NCI-H510A (cell line): ENCODE results near the gene CYB5B.
"Not testable (repeated sequence)": the region's sequence is repeated elsewhere in the genome, so short reads cannot be mapped to it uniquely, and the experiment has no call there.

Experiments used
- DNase-seq: peaks from one replicate; lab custom pipeline; 2025; lab: John Stamatoyannopoulos, UW

Gene CYB5B

DNA sequence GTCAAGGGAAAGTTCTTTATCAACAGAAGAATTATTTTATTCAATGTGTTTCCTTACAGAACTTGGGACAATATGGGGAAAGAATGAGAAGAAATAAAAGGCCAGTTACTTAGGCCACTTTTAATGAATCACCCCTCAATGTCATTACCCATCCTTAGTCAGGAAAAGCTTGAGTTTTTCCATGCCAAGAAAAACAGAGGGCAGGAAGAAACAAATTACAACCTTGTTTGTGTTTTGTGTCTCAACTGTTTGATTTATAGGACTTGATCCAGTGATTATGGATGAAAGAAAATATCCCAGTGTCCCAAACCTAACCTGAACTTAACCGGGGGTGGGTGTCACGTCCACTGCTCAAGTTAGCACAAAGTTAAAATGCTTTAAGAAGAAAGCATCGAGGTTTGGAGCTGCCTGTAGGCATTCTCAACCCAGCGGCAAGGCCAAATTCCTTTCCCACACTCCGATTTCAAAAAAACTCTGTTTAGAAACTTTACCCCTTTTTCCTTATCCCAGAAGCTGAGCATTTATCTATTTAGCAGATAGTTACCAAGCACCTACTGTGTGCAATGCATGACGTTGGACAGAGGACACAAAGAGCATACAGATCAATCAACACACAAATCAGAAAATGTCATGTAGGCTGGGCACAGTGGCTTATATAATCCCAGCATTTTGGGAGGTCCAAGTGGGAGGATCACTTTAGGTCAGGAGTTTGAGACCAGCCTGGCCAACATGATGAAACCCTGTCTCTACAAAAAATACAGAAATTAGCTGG is 14.0 kb upstream of the CYB5B start:
- no peak for DNase-seq

DNA sequence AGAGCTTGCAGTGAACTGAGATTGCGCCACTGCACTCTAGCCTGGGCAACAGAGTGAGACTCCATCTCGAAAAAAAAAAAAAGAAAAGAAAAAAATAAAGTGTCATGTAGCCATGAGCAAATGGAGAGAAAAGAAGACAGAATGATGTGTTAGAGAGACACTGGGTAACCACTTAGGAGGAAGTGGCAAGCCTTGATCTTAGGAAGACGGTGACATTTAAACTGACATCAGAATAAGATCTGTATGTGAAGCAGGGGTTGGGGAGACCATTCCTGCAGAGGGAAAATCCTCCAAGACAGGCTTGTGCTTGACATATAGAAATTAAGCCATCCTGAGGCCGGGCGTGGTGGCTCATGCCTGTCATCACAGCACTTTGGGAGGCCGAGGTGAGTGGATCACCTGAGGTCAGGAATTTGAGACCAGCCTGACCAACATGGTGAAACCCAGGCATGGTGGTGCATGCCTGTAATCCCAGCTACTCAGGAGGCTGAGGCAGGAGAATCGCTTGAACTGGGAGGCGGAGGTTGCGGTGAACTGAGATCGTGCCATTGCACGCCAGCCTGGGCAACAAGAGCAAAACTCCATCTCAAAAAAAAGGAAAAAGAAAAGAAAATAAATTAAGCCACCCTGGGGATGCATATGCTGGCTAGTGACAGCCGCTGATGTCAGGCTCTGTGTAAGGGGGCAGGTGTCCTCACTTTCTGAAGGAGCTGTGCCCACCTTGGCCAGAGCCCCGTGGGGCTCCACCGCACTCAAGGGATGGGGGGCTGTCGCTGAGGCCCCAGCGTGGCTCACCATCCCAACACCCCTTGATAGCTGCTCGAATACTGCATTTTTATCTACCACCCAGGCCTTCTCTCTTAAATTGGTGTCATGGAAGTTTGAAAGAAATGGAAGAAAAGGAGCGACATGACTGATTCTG is 13.1 kb upstream of the CYB5B start:
- DNase-seq: no peak

DNA sequence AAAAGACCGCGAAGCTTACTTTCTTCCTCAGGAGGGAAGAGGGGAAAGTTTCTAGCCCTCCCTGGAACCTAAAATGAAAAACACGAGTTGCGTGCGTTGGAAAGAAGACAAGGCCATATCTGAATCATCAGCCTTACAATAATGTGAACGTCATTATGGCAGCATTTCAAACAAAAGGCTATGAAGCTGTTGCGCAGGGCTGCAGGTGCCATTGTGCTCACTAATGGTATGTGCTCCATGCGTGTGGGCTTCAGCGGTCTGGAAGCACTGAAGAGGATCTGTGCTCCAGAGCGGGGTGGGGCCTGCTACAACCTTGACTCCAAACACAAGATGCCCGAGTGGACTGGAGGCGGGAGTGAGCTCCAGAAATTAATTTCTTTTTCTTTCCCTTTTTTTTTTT is 12.1 kb upstream of the CYB5B start:
- DNase-seq: no peak

DNA sequence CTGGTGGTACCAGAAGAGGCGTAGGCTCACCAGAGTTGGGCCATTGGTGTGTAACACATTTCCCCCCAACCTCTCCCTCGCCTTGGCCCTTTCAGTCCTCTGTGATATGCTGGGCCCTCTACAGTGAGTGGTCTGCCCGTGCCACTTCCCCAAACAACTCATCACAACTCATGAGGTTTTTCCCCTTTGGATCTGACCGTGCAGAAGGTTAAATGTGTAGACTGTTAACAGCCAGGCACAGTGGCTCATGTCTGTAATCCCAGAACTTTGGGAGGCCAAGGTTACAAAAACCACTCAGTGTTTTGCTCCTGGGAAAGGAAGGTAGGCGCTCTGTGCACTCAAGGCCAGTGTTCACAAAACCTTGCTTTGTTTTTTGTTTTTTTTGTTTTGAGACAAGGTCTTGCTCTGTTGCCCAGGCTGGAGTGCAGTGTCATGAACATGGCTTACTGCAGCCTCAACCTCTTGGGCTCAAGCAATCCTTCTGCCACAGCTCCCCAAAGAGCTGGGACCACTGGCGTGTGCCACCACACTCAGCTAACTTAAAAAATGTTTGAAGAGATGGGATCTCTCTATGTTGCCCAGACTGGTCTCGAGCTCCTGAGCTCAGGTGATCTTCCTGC is 11.3 kb upstream of the CYB5B start:
- DNase-seq: no peak

DNA sequence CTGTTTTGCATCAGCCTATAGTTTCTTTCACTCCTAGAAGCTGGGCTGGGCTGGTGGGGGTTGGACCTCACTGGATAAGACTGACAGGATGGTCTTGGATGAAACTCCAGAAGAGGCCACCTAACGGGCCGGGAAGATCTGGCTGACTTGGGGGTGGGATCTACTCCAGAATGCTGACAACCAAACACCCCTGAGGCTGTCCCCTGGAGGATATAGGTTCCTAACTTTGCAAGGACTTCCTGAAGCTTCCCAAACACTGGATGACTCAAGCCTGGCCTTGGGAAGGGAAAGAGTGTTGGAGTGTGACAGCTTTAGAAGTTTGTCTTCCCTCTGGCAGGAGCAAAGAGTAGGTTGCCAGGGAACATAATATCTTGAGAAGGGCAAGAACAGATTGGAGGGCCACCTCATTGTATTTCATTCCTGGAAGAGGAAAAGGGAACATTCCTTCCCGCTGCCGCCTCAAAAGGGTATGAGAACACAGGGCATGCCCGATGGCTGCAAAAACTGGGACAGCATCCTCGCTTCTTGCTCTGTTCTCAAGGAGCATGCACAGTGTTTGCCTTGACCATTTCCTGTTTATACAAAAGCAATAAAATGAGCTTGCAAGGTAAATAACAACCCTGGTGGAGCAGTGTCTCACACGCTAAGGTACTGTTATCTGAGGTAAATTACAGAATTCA is 6.8 kb upstream of the CYB5B start:
- no peak for DNase-seq

DNA sequence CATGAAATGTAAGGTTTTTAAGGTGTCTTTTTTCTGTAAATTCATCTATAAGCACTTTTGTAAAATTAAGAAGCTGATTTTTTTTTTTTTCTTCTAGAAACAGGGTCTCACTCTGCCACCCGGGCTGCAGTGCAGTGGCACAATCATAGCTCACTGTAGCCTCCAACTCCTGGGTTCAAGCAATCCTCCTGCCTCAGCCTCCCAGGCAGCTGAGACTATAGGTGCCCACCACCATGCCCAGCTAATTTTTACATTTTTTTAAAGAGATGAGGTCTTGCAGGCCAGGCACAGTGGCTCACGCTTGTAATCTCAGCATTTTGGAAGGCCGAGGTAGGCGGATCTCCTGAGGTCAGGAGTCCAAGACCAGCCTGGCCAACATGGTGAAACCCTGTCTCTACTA is 4.5 kb upstream of the CYB5B start:
- DNase-seq: no peak

DNA sequence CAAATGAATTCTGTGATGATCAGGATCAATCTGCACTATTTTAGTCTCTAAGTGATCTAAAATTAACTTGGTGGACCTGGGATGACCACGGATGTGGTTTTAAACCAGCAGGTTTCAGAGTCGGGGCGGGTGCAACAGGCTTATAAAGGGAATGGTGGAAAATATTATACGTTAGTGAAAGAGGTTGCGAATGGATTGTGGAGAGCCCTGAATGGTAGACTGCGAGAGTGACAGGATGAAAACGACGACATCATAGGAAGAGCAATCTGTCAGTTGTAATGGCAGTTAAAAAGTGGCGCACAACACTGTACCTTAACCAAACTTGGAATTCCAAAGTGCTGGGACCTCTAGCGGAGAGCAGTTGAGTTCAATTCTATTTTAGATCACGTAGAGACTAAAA is 1.2 kb upstream of the CYB5B start:
- DNase-seq: peak; percentile 36

DNA sequence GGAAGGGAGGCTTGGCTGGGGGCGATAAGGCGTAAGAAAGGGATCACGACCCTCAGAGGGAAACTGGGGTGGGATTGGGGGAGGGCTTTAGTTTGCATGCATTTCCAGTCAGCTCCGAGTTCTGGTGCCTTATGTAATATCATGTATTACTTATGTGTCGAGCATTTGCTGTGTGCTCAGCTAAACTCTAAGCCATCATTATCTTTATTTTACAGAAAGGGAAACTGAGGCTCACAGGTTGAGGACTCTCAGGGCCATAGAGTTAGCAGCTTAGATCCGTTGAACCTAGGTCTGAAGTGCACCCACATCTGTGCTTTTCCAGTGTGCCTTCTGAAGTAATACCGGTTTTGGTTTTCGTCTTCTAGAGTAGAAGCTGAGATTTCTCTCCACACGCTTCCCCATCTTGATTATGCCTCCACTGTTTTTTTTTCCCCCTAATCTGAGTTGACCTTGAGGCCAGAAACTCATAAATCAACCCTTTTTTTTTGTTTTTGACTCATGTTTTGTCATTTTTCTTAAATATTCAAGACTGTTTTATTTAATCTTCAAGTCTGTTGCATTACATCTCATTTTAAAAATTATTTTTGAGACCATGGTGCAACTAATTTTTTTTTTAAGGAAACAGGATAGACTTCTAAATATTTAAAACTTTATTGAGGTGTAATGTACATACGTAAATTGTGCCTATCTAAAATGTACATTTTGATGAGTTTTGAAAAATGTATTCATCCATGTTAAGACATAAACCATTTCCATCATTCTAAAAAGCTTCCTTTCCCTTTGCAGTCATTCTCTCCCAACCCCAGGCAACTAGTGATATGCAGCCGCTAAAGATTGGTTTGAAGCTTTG is 741 bp downstream of the CYB5B start:
- no peak for DNase-seq

DNA sequence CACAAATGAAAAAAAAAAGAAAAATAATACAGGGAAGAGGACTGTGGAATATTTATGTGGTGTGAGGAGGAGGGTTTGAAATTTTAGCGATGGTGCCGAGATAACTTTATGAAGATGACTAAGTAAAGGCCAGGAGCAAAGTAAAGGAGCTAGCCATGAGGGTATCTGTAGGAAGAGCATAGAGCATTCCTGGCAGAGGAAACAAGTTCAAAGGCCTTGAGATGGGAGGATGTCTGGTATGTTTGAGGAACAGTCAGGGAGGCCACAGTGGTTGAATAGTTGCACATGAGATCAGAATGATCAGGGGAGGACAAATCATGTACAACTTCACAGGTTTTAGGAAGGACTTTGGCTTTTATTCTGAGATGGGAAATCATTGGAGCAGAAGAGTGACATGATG is 4.2 kb downstream of the CYB5B start:
- no peak for DNase-seq

DNA sequence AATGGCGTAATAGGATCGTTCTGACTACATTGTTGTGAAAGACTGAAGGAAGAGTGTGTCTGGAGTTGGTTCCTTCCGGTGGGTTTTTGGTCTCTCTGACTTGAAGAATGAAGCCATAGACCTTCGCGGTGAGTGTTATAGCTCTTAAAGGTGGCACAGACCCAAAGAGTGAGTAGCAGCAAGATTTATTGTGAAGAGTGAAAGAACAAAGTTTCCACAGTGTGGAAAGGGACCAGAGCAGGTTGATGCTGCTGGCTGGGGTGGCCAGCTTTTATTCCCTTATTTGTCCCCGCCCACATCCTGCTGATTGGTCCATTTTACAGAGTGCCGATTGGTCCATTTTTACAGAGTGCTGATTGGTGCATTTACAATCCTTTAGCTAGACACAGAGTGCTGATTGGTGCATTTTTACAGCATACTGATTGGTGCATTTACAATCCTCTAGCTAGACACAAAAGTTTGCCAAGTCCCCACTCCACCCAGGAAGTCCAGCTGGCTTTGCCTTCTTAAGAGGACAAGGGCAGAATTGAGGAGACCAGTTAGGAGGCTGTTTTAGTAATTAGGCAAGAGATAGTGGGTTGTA is 4.7 kb downstream of the CYB5B start:
- DNase-seq: not testable (repeated sequence)

DNA sequence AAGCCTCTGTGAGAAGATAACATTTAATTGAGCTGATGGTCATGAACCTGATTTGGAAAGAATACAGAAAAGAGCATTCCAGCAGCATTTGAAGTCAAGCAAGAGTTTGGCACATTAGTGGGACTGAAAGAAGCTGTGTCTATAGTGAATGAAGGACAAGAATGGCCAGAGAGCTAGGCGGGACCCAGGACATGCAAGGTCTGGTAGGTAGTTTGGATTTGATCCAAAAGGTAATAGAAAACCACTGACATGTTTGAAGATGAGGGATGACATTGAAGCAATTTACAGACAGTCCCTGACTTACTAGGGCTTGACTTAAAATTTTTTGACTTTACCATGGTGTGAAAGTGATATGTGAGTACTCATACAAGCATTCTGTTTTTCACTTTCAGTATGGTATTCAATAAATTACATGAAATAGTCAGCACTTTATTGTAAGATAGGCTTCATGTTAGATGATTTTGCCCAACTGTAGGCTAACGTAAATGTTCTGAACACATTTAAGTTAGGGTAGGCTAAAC is 7.6 kb downstream of the CYB5B start:
- no peak for DNase-seq

DNA sequence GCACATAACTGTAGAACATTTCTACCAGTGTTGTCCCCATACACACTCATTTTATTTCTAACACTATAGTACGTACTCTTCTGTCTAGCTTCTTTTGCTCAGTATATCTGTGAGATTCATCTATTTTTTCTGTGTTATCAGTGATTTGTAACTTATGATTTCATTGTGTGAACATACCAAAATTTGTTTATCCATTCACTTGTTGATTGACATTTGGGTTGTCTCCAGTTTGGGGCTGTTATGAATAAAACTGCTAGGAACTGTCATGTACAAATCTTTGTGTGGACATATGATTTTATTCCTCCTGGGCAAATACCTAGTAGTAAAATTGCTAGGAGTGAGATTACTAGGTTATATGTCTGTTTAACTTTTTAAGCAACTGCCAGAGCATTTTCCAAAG is 9.6 kb downstream of the CYB5B start:
- no peak for DNase-seq

DNA sequence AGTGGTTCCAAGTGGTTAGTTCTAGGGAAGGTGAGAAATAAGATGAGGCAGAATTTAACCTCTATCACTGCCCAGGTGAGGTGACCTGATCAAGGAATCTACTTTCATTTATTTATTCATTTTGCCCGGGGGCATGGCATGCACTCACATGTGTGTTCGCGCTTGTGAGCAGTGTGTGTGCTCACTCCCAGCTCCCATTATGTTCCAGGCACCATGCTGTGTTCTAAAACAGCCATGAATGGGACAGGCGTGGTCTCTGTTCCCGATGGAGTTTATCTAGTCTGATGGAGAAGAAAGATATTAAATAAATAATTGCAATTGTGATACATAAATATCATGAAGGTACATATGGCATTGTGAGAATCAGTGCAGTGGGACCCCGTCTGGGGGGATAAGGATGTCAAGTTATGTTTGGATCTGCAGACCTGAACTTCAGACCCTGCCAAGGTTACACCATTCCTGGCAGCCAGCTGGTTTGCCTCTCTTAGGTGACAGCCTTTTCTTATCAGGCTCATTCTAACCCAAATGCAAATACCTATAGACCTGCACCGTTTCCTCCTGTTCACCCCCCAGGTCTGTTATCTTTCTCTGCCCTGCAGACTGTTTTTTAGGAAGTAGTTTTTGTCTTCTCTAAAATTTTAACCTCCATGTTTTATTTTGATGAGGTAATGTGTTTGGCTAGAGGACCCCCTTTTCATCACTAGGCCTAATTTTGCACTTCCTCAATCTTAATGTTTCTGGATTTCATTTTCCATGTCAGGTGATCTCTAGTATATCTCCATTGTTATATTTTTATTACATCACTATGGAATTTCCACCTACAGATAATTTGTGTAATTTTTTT is 11.8 kb downstream of the CYB5B start:
- DNase-seq: no peak

DNA sequence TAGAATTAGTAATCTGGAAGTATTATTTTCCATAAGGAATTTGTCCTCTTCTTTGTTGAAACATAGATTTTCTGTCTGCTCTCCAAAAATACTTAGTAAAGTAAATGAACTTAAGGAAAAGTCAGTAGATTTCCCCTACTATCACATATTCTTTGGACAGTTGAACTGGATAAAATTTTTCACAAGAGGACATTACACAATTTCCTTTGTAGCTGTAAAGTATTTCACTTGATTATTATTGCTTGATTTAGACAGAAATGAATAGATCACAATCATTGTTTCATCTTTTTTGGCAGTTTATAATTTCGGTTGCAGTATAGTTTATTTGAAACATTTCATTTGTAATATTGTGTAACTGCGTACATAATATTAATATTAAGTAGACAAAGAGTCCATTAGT is 12.5 kb downstream of the CYB5B start:
- no peak for DNase-seq

DNA sequence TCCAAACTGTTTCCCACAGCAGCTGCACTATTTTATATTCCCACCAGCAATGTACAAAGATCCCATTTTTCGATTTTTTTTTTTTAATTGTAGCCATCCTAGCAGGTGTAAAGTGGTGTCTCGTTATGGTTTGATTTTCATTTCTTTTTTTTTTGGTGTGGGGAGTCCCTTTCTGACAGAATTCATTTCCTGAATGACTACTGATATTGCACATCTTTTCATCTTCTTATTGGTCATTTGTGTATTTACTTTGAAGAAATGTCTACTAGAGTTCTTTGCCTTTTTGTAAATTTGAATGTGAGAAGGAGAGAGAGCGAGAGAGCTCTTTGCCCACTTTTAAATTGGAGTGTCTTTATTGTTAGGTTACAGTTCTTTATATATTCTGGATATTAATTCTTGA is 14.0 kb downstream of the CYB5B start:
- DNase-seq: no peak

DNA sequence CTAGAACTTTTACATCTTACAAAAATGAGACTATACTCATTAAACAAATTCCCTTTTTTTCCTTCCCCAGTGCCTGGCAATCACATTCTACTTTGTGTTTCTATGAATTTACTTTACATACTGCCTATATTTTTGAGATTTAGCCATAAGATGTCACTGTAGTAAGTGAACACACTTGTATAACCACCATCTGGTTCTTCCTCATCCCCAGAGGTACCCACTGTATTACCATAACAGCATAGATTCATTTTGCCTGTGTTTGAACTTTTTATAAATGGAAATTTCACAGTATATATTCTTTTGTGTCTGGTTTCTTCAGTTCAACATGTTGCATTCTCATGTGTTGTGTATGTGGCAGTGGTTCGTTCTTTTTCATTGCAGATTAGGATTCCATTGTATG is 15.8 kb downstream of the CYB5B start:
- no peak for DNase-seq

DNA sequence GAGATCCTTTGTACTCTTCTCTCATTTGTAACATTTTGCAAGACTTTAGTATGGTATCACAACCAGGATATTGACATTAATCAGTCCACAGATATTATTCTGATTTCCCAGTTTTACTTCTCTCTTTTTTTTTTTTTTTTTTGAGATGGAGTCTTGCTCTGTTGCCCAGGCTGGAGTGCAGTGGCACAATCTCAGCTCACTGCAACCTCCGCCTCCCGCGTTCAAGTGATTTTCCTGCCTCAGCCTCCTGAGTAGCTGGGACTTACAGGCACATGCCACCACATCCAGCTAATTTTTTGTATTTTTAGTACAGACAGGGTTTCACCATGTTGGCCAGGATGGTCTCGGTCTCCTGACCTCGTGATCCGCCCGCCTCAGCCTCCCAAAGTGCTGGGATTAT is 16.6 kb downstream of the CYB5B start:
- DNase-seq: not testable (repeated sequence)

DNA sequence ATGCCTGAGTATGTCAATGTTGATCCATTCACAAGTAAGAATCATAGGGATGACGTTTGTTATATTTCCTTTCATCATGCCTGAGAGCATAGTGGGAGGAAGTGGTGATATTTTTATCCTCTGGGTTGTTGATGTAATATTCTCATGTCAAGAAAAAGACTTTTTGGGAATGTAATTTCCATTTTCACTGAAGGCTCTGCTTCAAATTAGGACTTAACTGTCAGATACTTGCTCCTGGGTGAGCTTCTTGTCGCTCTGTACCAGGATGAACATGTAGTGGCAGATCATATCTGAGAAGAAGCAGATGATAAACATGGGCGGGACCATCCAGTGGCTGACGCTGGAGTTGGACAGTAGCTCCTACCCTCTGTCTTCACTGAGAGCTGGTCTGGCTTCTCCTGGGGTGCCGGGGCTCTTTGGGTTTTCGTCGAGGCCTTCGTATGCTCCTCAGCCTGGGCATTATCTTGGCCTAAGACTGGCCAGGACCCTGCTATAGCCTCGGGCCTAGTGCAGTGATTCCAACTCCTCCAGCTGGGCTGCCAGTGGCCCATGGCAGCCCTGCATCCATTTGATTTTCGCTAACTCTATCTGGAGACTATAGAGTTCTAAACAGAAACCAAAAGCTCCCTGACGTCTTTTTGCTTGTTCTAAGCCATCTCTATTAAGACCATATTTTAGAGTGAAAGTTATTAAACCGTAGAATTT is 19.7 kb downstream of the CYB5B start:
- DNase-seq: no peak

DNA sequence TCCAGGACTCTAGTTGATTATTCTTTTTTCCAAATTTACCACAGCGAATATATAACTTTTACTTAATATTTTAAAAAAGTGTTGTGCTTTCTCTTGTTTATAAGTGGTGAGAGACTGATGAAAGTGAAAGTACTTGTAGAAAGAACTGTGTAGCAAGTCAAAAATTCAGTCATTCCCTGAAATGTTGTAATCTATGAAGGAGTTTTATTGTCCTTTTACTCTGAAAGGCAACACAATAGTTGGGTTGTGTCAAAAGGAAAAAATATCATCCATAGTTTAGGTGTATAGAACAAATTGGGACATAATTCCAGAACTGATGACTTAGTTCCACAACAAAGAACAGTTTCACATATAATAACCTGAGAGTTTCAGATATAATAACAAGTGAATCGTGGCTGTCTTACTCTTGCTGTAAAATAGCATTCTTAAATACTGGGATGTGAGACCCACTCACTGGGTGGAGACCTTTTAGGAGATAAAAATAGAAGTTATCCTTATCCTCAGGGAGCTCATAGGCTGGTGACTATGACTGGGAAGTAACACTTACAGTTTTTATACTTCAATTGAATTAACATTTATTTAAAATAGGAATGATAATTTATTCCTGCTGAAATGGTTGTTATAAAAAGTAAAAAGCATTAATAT is 20.6 kb downstream of the CYB5B start:
- no peak for DNase-seq
